H1 (cell line): Measurements from ENCODE around the gene FAM53B. TPM values are rescaled to one million over a fixed set of nuclear protein-coding genes. Genes with fewer than 3 reads are reported as not detected.

Experiments used
- CTCF ChIA-PET: fragments of 300-600 bp; sonication (Branson Sonifier 250); formaldehyde crosslinking; loops from one replicate; lab custom pipeline; 2021; ENCODE audit not compliant: partially characterized antibody; lab: Charles Lee
- POLR2A ChIA-PET: fragments of 300-600 bp; sonication (Branson Sonifier 250); formaldehyde crosslinking; loops from one replicate; lab custom pipeline; 2021; ENCODE audit warnings: inconsistent platforms; ENCODE audit not compliant: partially characterized antibody; lab: Charles Lee
- DNase-seq, 2 experiments: peaks; one replicate each; pipeline versions ENCODE4 v3.0.0 to v3.0.0-alpha.2; 2010 to 2022; ENCODE audit warnings: low spot score in 2 of 2, low read depth in 1 of 2, mixed read lengths in 1 of 2
- FAIRE-seq: peaks from 2 replicates; lab custom pipeline; 2011; peaks lifted over from hg19 to GRCh38; lab: Jason Lieb, UNC
- H2AFZ ChIP-seq: 2 replicates; pipeline ENCODE4 v1.8.1; 2012; ENCODE audit warnings: low read length, inconsistent platforms
- H2AK5ac ChIP-seq: 2 replicates; pipeline ENCODE4 v1.6.1; 2013; ENCODE audit warnings: low read depth, low read length
- H2BK120ac ChIP-seq: replicated peaks from 2 replicates; pipeline ENCODE3; 2013; ENCODE audit warnings: low read depth, low read length, inconsistent platforms
- H2BK12ac ChIP-seq: 2 replicates; pipeline ENCODE4 v1.6.1; 2013; ENCODE audit warnings: low read depth, low read length
- H2BK15ac ChIP-seq: 2 replicates; pipeline ENCODE4 v1.6.1; 2013; ENCODE audit warnings: low read length
- H2BK20ac ChIP-seq: 2 replicates; pipeline ENCODE4 v1.6.1; 2013; ENCODE audit warnings: low read length
- H2BK5ac ChIP-seq: 2 replicates; pipeline ENCODE4 v1.6.1; 2013; ENCODE audit warnings: low read depth, low read length
- H3K14ac ChIP-seq: 2 replicates; pipeline ENCODE4 v1.6.1; 2013; ENCODE audit warnings: inconsistent platforms; ENCODE audit not compliant: insufficient read length
- H3K18ac ChIP-seq: 2 replicates; pipeline ENCODE4 v1.6.1; 2013; ENCODE audit warnings: low read length; ENCODE audit errors: extremely low read depth
- H3K23ac ChIP-seq: 2 replicates; pipeline ENCODE4 v1.6.1; 2013; ENCODE audit warnings: inconsistent platforms; ENCODE audit not compliant: insufficient read length
- H3K23me2 ChIP-seq: 2 replicates; pipeline ENCODE4 v1.6.1; 2013; ENCODE audit warnings: low read depth, low read length
- H3K27ac ChIP-seq: 2 replicates; pipeline ENCODE4 v1.6.1; 2011; ENCODE audit warnings: low read depth, low read length, inconsistent platforms
- H3K27me3 ChIP-seq, 4 experiments: replicated peaks in 1 of 4; 1 replicate in 1 of 4; 2 replicates in 3 of 4; pipeline versions ENCODE4 v1.6.1 to v1.8.1; 2011 to 2013; ENCODE audit warnings: low read length in 3 of 4, mild to moderate bottlenecking in 3 of 4, inconsistent platforms in 2 of 4, mixed read lengths in 2 of 4, moderate library complexity in 1 of 4; ENCODE audit not compliant: control insufficient read depth in 3 of 4, insufficient read depth in 3 of 4; ENCODE audit errors: extremely low read depth in 1 of 4
- H3K36me3 ChIP-seq, 4 experiments: 2 replicates each; pipeline versions ENCODE4 v1.6.1 to v1.8.1; 2011 to 2013; ENCODE audit warnings: mild to moderate bottlenecking in 4 of 4, low read length in 3 of 4, moderate library complexity in 2 of 4, control low read depth in 1 of 4, inconsistent platforms in 1 of 4; ENCODE audit not compliant: insufficient read depth in 4 of 4, control insufficient read depth in 2 of 4
- H3K4ac ChIP-seq: replicated peaks from 2 replicates; pipeline ENCODE3; 2013; ENCODE audit warnings: low read length, low read depth, mixed read lengths, inconsistent platforms; ENCODE audit not compliant: insufficient read length
- H3K4me1 ChIP-seq, 4 experiments: replicated peaks in 1 of 4; 1 replicate in 1 of 4; 2 replicates in 3 of 4; pipeline versions ENCODE4 v1.6.1 to v1.8.1; 2011 to 2013; ENCODE audit warnings: low read length in 3 of 4, inconsistent platforms in 2 of 4, mixed read lengths in 1 of 4; ENCODE audit not compliant: insufficient read depth in 4 of 4, control insufficient read depth in 3 of 4
- H3K4me2 ChIP-seq, 2 experiments: 2 replicates each; pipeline versions ENCODE4 v1.6.1 to v1.8.1; 2011 to 2013; ENCODE audit warnings: low read depth in 2 of 2, low read length in 2 of 2, control low read depth in 1 of 2, inconsistent platforms in 1 of 2, mild to moderate bottlenecking in 1 of 2; ENCODE audit not compliant: insufficient read depth in 1 of 2
- H3K4me3 ChIP-seq, 4 experiments: fragments of 200-600, 300-600 bp in 1 of 4; sonication (generic), shearing (Covaris generic), sonication (Bioruptor Twin) in 1 of 4; 2 replicates each; pipeline versions ENCODE4 v1.5.1 to v1.8.1; 2011 to 2016; ENCODE audit warnings: low read length in 4 of 4, low read depth in 3 of 4, control low read depth in 2 of 4, inconsistent platforms in 2 of 4, mild to moderate bottlenecking in 2 of 4, mixed read lengths in 1 of 4, moderate library complexity in 1 of 4; ENCODE audit not compliant: insufficient read depth in 2 of 4; ENCODE audit errors: extremely low read depth in 1 of 4
- H3K56ac ChIP-seq: replicated peaks from 2 replicates; pipeline ENCODE3; 2013; ENCODE audit warnings: low read depth, mild to moderate bottlenecking, mixed read lengths, low read length, inconsistent platforms; ENCODE audit not compliant: insufficient read length
- H3K79me1 ChIP-seq: 2 replicates; pipeline ENCODE4 v1.6.1; 2013; ENCODE audit warnings: low read depth, low read length, control low read depth
- H3K79me2 ChIP-seq, 2 experiments: 2 replicates each; pipeline versions ENCODE4 v1.6.1 to v1.8.1; 2012 to 2013; ENCODE audit warnings: low read length in 2 of 2, mild to moderate bottlenecking in 2 of 2, inconsistent platforms in 1 of 2; ENCODE audit not compliant: insufficient read depth in 2 of 2, control insufficient read depth in 1 of 2
- H3K9ac ChIP-seq, 4 experiments: replicated peaks in 1 of 4; 1 replicate in 1 of 4; 2 replicates in 3 of 4; pipeline versions ENCODE4 v1.6.1 to v1.8.1; 2011 to 2013; ENCODE audit warnings: low read depth in 3 of 4, low read length in 3 of 4, control low read depth in 2 of 4, mild to moderate bottlenecking in 2 of 4, moderate library complexity in 2 of 4, inconsistent platforms in 1 of 4; ENCODE audit errors: extremely low read depth in 1 of 4
- H3K9me3 ChIP-seq, 2 experiments: 2 replicates each; pipeline versions ENCODE4 v1.6.1 to v1.8.1; 2012 to 2013; ENCODE audit warnings: mild to moderate bottlenecking in 2 of 2, moderate library complexity in 2 of 2, control low read depth in 1 of 2, inconsistent platforms in 1 of 2, low read depth in 1 of 2, low read length in 1 of 2, mixed read lengths in 1 of 2; ENCODE audit not compliant: insufficient read depth in 2 of 2
- H4K20me1 ChIP-seq, 2 experiments: replicated peaks in 1 of 2; 2 replicates each; pipeline versions ENCODE3 to v1.8.1; 2011 to 2013; ENCODE audit warnings: inconsistent platforms in 2 of 2, low read length in 2 of 2, mild to moderate bottlenecking in 1 of 2; ENCODE audit not compliant: insufficient read depth in 2 of 2, control insufficient read depth in 1 of 2
- H4K5ac ChIP-seq: 2 replicates; pipeline ENCODE4 v1.6.1; 2013; ENCODE audit warnings: low read length, low read depth, mixed read lengths, inconsistent platforms; ENCODE audit not compliant: insufficient read length
- H4K8ac ChIP-seq: 2 replicates; pipeline ENCODE4 v1.8.0; 2013; ENCODE audit warnings: mild to moderate bottlenecking, moderate library complexity, low read length, inconsistent platforms; ENCODE audit not compliant: insufficient read depth; ENCODE audit errors: extremely low read depth
- H4K91ac ChIP-seq: replicated peaks from 2 replicates; pipeline ENCODE3; 2013; ENCODE audit warnings: low read length, mixed read lengths, inconsistent platforms; ENCODE audit not compliant: insufficient read length
- ASH2L ChIP-seq: fragments of 200-600, 300-600 bp; sonication (generic); IDR thresholded peaks from one replicate; pipeline ENCODE4 v1.7.1; 2017; ENCODE audit warnings: low read length
- BRCA1 ChIP-seq: IDR thresholded peaks from 2 replicates; pipeline ENCODE4 v1.6.1; 2012; ENCODE audit warnings: low read depth, low read length, improper control_type of control experiment
- HDAC2 ChIP-seq, 2 experiments: fragments of 300-600 bp in 1 of 2; sonication (generic) in 1 of 2; IDR thresholded peaks; 2 replicates each; pipeline ENCODE4 v1.6.1; 2011 to 2012; ENCODE audit warnings: low read depth in 2 of 2, low read length in 2 of 2, mild to moderate bottlenecking in 2 of 2, moderate library complexity in 2 of 2, borderline replicate concordance in 1 of 2, inconsistent platforms in 1 of 2
- POLR2AphosphoS5 ChIP-seq: IDR thresholded peaks from 2 replicates; pipeline ENCODE4 v1.6.1; 2011; ENCODE audit warnings: low read depth, low read length
- POU5F1 ChIP-seq: IDR thresholded peaks from 2 replicates; pipeline ENCODE4 v1.6.1; 2011; ENCODE audit warnings: low read depth, mild to moderate bottlenecking, low read length, moderate library complexity
- WGBS, 2 experiments: shearing (Covaris generic) in 1 of 2; methylation state at CpG; one replicate each; pipeline versions ENCODE4 v1.1.6 to v1.1.7; 2013 to 2015; ENCODE audit warnings: low lambda C conversion rate in 2 of 2, mixed read lengths in 2 of 2, inconsistent platforms in 1 of 2, low coverage in 1 of 2, missing lambda C conversion rate in 1 of 2; ENCODE audit not compliant: insufficient replicate concordance in 2 of 2, insufficient coverage in 1 of 2, insufficient read length in 1 of 2; ENCODE audit errors: extremely low coverage in 1 of 2, missing lambda C conversion rate in 1 of 2; 5-methylcytosine and 5-hydroxymethylcytosine counted together
- polyA plus RNA-seq, 7 experiments: library from polyadenylated mRNA; depleted of rRNA in 3 of 7; stranded (reverse) in 5 of 7; unstranded in 2 of 7; fragments of >200 nt in 5 of 7; fragments of 200-250 nt in 2 of 7; gene quantifications; 1 replicate in 5 of 7; 2 replicates in 1 of 7; 4 replicates in 1 of 7; pipeline versions ENCODE4 v1.2.1 to v1.2.3, GENCODE V29; 2011 to 2013; ENCODE audit warnings: missing spikeins in 2 of 7, mixed read lengths in 2 of 7
- total RNA-seq: library from RNA; stranded (reverse); fragmentation: NEBNext Ultra II Directional; extraction: Animal tissue kit (Norgen Biotek cat#: 25700); gene quantifications from 2 replicates; pipeline ENCODE4 v1.2.1, GENCODE V29; 2021

Gene FAM53B
- total and polyA plus RNA-seq, 2 of the 8 experiments (the other 6 are each of a cell fraction or from before 2014, with no cell fraction given), result 5.3 to 14.4 TPM

DNA sequence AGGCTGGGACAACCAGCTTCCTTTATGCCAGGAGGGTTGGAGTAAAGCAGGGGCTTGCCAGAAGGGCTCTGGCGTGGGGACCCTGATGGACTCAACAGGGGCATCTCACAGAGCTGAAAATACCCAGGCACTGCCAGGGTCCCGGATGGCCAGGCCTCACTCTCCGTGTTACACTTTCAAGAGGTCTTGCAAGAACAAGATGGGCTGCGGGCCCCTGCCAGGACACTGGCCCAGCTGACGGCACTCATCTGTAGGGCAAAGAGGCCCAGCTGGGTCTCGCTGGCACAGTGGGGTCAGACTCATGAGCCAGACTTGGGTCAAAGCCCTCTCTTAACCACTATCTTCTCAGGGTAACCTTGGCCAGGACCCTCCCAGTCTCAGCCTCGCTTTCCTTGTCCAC, 90.9 kb downstream of the FAM53B start:
- 74% methylated on average over 7 of the region's 7 CpGs; no CpG with 5 or more reads in 1 of the 2 experiments for WGBS, 2 experiments
- CTCF ChIA-PET, result interaction anchor here (0.7 to 1.4 kb wide), 6 partner anchors 9 to 93 kb away, joined by 3 to 4 read pairs (median 3); no protein-coding TSS in a partner anchor

More for the DNA sequence above, 90.9 kb downstream of the FAM53B start:
- Histone ChIP-seq H3K4me3 (no peak overlapping the region), H4K8ac (no peak overlapping the region), H3K27me3 (no peaks in the 10 kb centered on the region), H3K23ac (no peak overlapping the region), H3K36me3 (no peaks in the 10 kb centered on the region), H3K79me2 (no peaks in the 10 kb centered on the region), H3K9ac (no peak overlapping the region), H3K18ac (no peak overlapping the region), H3K4me1 (peaks cover 0 to 24% (median 14%) of the 10 kb centered on the region in 4 experiments; a peak in 6 of 7 replicates), H3K23me2 (no peaks in the 10 kb centered on the region), H3K79me1 (peaks cover under 1% of the 10 kb centered on the region), H2BK20ac (no peak overlapping the region), H3K14ac (no peak overlapping the region), H3K27ac (no peak overlapping the region), H3K9me3 (no peaks in the 10 kb centered on the region), H2BK5ac (no peak overlapping the region), H3K4ac (no peak overlapping the region), H2BK12ac (no peak overlapping the region), H3K56ac (no peak overlapping the region), H4K91ac (no peak overlapping the region), H4K20me1 (peaks cover 0 to 9% of the 10 kb centered on the region in 2 experiments), H2AK5ac (no peak overlapping the region), H2BK15ac (no peak overlapping the region), H3K4me2 (no peak overlapping the region), H4K5ac (no peak overlapping the region), H2AFZ (no peak overlapping the region), H2BK120ac (no peak overlapping the region)
- FAIRE-seq, result no peak
- no peak for DNase-seq
- POLR2A ChIA-PET, result interaction anchor here (1.3 to 2.0 kb wide), 2 partner anchors 10 to 78 kb away, joined by 4 to 5 read pairs; no protein-coding TSS in a partner anchor
- no peak for TF ChIP-seq POU5F1
- TF ChIP-seq ASH2L, result no peak
- no peak for TF ChIP-seq HDAC2 (IDR thresholded peaks at IDR 0.05; ENCODE audit: borderline replicate concordance in 1 of 2, low read depth in 2 of 2, low read length in 2 of 2)
- TF ChIP-seq BRCA1, result no peak
- no peak for TF ChIP-seq POLR2AphosphoS5
